Neural progenitor cell (in vitro differentiated cells): ENCODE data around the gene SEMA4A. TPM values are rescaled to one million over a fixed set of nuclear protein-coding genes. Genes with fewer than 3 reads are reported as not detected.
A peak's percentile ranks its signal among the peaks of the same experiment; 100 is the strongest.
"Not testable (repeated sequence)": the region's sequence is repeated elsewhere in the genome, so short reads cannot be mapped to it uniquely, and the experiment has no call there.

Experiments
- DNase-seq: peaks from one replicate; pipeline ENCODE4 v3.0.0-alpha.2; 2016; ENCODE audit warnings: low spot score
- H2AFZ ChIP-seq: fragments of 200-600 bp; sonication (generic); replicated peaks from 2 replicates; pipeline ENCODE4 v1.6.1; 2016; ENCODE audit warnings: antibody characterized with exemption
- H3F3A ChIP-seq: fragments of 200-600 bp; sonication (generic); 2 replicates; pipeline ENCODE4 v1.6.1; 2016; ENCODE audit warnings: antibody characterized with exemption, low read depth
- H3K27ac ChIP-seq: fragments of 200-600 bp; sonication (generic); 2 replicates; pipeline ENCODE4 v1.5.1; 2016; ENCODE audit warnings: mild to moderate bottlenecking
- H3K27me3 ChIP-seq: fragments of 200-600 bp; sonication (generic); 2 replicates; pipeline ENCODE4 v1.6.1; 2016; ENCODE audit warnings: mild to moderate bottlenecking, moderate library complexity
- H3K36me3 ChIP-seq: fragments of 200-600 bp; sonication (generic); 2 replicates; pipeline ENCODE4 v1.5.1; 2016
- H3K4me1 ChIP-seq: fragments of 200-600 bp; sonication (generic); 2 replicates; pipeline ENCODE4 v1.6.1; 2016; ENCODE audit warnings: mixed run types
- H3K4me2 ChIP-seq: fragments of 200-600 bp; sonication (generic); 2 replicates; pipeline ENCODE4 v1.6.1; 2016
- H3K4me3 ChIP-seq: fragments of 200-600 bp; sonication (generic); 2 replicates; pipeline ENCODE4 v1.5.1; 2016
- H3K79me2 ChIP-seq: fragments of 200-600 bp; sonication (generic); 2 replicates; pipeline ENCODE4 v1.6.1; 2016; ENCODE audit warnings: low read depth
- H3K9ac ChIP-seq: fragments of 200-600 bp; sonication (generic); 2 replicates; pipeline ENCODE4 v1.6.1; 2016
- H3K9me3 ChIP-seq: fragments of 200-600 bp; sonication (generic); 2 replicates; pipeline ENCODE4 v1.5.1; 2016; ENCODE audit warnings: low read depth
- H4K20me1 ChIP-seq: fragments of 200-600 bp; sonication (generic); 2 replicates; pipeline ENCODE4 v1.6.1; 2016; ENCODE audit warnings: low read depth
- H3K27ac Mint-ChIP-seq: 3 replicates; pipeline ENCODE4 v1.8.0; 2021; ENCODE audit warnings: mixed read lengths
- H3K27me3 Mint-ChIP-seq: 2 replicates; pipeline ENCODE4 v1.8.0; 2022; ENCODE audit warnings: low read depth, mild to moderate bottlenecking, inconsistent platforms, moderate library complexity, mixed read lengths; ENCODE audit not compliant: insufficient read depth
- H3K36me3 Mint-ChIP-seq: 3 replicates; pipeline ENCODE4 v1.8.0; 2021; ENCODE audit warnings: mixed read lengths
- H3K4me1 Mint-ChIP-seq: 3 replicates; pipeline ENCODE4 v1.8.0; 2021; ENCODE audit warnings: mixed read lengths
- H3K4me3 Mint-ChIP-seq: 3 replicates; pipeline ENCODE4 v1.8.0; 2021; ENCODE audit warnings: mild to moderate bottlenecking, moderate library complexity, mixed read lengths
- H3K9me3 Mint-ChIP-seq: 3 replicates; pipeline ENCODE4 v1.8.0; 2020; ENCODE audit warnings: mixed read lengths
- EZH2 ChIP-seq: fragments of 200-600 bp; sonication (generic); IDR thresholded peaks from 2 replicates; pipeline ENCODE4 v1.6.1; 2017; ENCODE audit warnings: antibody characterized with exemption, mild to moderate bottlenecking, moderate library complexity
- EZH2phosphoT487 ChIP-seq: fragments of 200-600 bp; sonication (generic); IDR thresholded peaks from 2 replicates; pipeline ENCODE4 v1.6.1; 2017; ENCODE audit warnings: antibody characterized with exemption
- total RNA-seq: library from RNA; depleted of rRNA; stranded (reverse); fragments of >200 nt; gene quantifications from 2 replicates; pipeline ENCODE4 v1.2.3, GENCODE V29; 2015; ENCODE audit warnings: low replicate concordance
- TF ChIP-seq, protein P1 (sequence below): fragments of 200-600 bp; sonication (generic); IDR thresholded peaks from 2 replicates; pipeline ENCODE4 v1.5.1; 2017; ENCODE audit warnings: antibody characterized with exemption, mild to moderate bottlenecking

The SEMA4A gene
- total RNA-seq, 1 donor from 2014 or later: 0.69 TPM

DNA sequence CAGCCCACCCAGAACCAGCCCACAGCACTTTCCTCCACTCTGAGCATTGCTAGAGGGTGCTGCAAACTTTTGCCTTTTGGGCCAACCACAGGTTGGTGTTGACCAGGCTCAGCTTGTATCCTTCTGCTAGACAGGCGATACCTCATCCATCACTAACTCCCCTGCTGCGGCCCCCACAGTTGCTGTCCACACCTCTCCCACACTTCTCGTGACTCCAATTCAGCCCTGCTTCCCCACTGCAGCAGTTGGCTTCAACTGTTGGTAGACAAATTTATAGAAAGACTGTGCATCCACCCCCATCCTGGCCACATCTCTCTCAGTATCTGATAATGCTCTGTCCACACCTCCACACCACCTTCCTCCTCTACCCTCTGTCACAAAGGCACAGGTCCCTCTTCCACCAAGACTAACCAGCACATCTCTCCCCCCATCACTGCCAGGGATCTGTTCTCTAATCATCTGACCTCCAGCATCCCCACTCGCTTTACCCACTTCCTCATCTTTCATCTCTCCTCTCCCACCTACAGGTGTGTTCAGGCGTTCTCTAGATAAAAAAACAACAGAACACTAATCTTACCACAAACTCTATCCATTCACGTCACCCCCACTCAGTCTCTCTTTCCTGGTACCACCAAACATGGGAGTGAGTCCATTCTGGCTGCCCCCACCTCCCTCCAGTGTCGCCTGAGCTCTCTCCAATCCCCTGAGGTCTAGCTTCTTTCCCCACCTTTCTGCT, 24.7 kb downstream of the SEMA4A start:
- Mint-ChIP-seq H3K4me3 (peak overlapping the region; percentile 24), H3K9me3 (no peaks in the 10 kb centered on the region), H3K27me3 (peaks cover 12% of the 10 kb centered on the region), H3K4me1 (peaks cover 34% of the 10 kb centered on the region), H3K36me3 (no peaks in the 10 kb centered on the region), H3K27ac (peak overlapping the region; percentile 5)
- Histone ChIP-seq H3K4me3 (no peak overlapping the region), H3K4me2 (no peak overlapping the region), H3K9me3 (no peaks in the 10 kb centered on the region), H3K27ac (no peak overlapping the region), H3F3A (peaks cover 23% of the 10 kb centered on the region), H3K36me3 (no peaks in the 10 kb centered on the region), H3K4me1 (peaks cover 21% of the 10 kb centered on the region), H4K20me1 (no peaks in the 10 kb centered on the region), H3K79me2 (no peaks in the 10 kb centered on the region), H3K9ac (no peak overlapping the region), H3K27me3 (peaks cover 25% of the 10 kb centered on the region), H2AFZ (no peak overlapping the region)
- no peak for DNase-seq
- no peak for TF ChIP-seq EZH2
- TF ChIP-seq EZH2phosphoT487: no peak
- TF ChIP-seq, protein P1, sequence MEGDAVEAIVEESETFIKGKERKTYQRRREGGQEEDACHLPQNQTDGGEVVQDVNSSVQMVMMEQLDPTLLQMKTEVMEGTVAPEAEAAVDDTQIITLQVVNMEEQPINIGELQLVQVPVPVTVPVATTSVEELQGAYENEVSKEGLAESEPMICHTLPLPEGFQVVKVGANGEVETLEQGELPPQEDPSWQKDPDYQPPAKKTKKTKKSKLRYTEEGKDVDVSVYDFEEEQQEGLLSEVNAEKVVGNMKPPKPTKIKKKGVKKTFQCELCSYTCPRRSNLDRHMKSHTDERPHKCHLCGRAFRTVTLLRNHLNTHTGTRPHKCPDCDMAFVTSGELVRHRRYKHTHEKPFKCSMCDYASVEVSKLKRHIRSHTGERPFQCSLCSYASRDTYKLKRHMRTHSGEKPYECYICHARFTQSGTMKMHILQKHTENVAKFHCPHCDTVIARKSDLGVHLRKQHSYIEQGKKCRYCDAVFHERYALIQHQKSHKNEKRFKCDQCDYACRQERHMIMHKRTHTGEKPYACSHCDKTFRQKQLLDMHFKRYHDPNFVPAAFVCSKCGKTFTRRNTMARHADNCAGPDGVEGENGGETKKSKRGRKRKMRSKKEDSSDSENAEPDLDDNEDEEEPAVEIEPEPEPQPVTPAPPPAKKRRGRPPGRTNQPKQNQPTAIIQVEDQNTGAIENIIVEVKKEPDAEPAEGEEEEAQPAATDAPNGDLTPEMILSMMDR: no peak

DNA sequence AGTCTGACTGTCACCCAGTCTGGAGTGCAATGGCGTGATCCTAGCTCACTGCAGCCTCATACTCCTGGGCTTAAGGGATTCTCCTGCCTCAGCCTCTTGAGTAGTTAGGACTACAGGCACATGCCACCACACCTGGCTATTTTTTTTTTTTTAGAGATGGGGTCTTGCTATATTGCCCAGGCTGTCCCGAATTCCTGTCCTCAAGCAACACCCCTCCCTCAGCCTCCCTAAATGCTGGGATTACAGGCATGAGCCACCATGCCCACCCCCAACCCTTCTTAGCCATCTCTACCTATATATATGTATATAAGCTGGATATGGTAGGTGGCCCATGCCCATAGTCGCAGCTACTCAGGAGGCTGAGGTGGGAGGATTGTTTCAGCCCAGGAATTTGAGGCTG, 27.1 kb downstream of the SEMA4A start:
- Histone ChIP-seq H3K27me3 (peaks cover 25% of the 10 kb centered on the region), H4K20me1 (no peaks in the 10 kb centered on the region), H3F3A (peaks cover 23% of the 10 kb centered on the region), H3K4me2 (no peak overlapping the region), H3K4me1 (peaks cover 21% of the 10 kb centered on the region), H3K79me2 (no peaks in the 10 kb centered on the region), H3K36me3 (no peaks in the 10 kb centered on the region), H3K9ac (no peak overlapping the region), H2AFZ (no peak overlapping the region), H3K9me3 (no peaks in the 10 kb centered on the region), H3K27ac (no peak overlapping the region), H3K4me3 (no peak overlapping the region)
- DNase-seq: no peak
- Mint-ChIP-seq H3K9me3 (no peaks in the 10 kb centered on the region), H3K36me3 (no peaks in the 10 kb centered on the region), H3K4me1 (peaks cover 34% of the 10 kb centered on the region), H3K27ac (no peak overlapping the region), H3K27me3 (peaks cover 11% of the 10 kb centered on the region), H3K4me3 (no peak overlapping the region)
- TF ChIP-seq EZH2 (no peak), EZH2phosphoT487 (no peak)
- TF ChIP-seq, protein P1: no peak

DNA sequence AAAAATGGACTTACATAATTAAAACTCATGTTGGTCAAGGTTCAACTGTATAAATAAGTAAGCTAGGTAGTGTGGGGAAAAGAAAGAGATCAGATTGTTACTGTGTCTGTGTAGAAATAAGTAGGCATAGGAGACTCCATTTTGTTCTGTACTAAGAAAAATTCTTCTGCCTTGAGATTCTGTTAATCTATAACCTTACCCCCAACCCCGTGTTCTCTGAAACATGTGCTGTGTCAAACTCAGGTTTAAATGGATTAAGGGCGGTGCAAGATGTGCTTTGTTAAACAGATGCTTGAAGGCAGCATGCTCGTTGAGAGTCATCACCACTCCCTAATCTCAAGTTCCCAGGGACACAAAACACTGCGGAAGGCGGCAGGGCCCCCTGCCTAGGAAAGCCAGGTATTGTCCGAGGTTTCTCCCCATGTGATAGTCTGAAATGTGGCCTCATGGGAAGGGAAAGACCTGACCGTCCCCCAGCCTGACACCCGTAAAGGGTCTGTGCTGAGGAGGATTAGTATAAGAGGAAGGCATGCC, 28.1 kb downstream of the SEMA4A start:
- Mint-ChIP-seq H3K27ac (peak overlapping the region; percentile 3), H3K27me3 (peaks cover 10% of the 10 kb centered on the region), H3K4me1 (peaks cover 34% of the 10 kb centered on the region), H3K4me3 (peak overlapping the region; percentile 35)
- peaks cover 21% of the 10 kb centered on the region for H3K4me1 ChIP-seq
- H3K9me3 ChIP-seq, H3K27ac ChIP-seq, H3K36me3 Mint-ChIP-seq, H3K9ac ChIP-seq, H3K9me3 Mint-ChIP-seq, H3K36me3 ChIP-seq, H4K20me1 ChIP-seq, H2AFZ ChIP-seq, H3K79me2 ChIP-seq: not testable (repeated sequence)
- H3K4me3 ChIP-seq: peak overlapping the region; percentile 10
- peaks cover 23% of the 10 kb centered on the region for H3F3A ChIP-seq
- H3K27me3 ChIP-seq: peaks cover 25% of the 10 kb centered on the region
- peak overlapping the region; percentile 70 for H3K4me2 ChIP-seq
- DNase-seq: peak; percentile 57

DNA sequence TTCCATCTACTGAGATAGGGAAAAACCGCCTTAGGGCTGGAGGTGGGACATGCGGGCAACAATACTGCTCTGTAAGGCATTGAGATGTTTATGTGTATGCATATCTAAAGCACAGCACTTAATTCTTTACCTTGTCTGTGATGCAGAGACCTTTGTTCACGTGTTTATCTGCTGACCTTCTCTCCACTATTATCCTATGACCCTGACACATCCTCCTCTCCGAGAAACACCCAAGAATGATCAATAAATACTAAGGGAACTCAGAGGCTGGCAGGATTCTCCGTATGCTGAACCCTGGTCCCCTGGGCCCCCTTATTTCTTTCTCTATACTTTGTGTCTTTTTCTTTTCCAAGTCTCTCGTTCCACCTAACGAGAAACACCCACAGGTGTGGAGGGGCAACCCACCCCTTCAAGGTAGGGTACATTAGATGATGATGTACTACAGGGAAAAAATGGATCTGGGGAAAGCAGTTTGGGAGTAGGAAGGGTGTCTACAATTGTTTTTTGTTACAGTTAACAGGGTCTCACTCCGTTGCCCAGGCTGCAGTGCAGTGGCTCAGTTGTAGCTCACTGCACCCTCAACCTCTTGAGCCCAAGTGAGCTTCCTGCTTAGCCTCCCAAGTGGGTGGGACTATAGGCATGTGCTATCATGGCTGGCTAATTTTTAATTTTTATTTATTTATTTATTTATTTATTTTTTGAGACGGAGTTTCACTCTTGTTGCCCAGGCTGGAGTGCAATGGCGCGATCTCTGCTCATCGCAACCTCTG, 28.8 kb downstream of the SEMA4A start:
- peak overlapping the region; percentile 70 for H3K4me2 ChIP-seq
- H3K4me1 ChIP-seq: peaks cover 19% of the 10 kb centered on the region
- H2AFZ ChIP-seq, H3K9me3 ChIP-seq, H3K36me3 ChIP-seq, H3K27ac ChIP-seq, H3K9me3 Mint-ChIP-seq, H4K20me1 ChIP-seq, DNase-seq, H3K79me2 ChIP-seq, H3K36me3 Mint-ChIP-seq, H3K4me3 ChIP-seq, H3K9ac ChIP-seq: not testable (repeated sequence)
- Mint-ChIP-seq H3K4me1 (peaks cover 32% of the 10 kb centered on the region), H3K27me3 (peaks cover 11% of the 10 kb centered on the region), H3K27ac (peak overlapping the region; percentile 3), H3K4me3 (peak overlapping the region; percentile 13)
- peaks cover 23% of the 10 kb centered on the region for H3F3A ChIP-seq
- peaks cover 25% of the 10 kb centered on the region for H3K27me3 ChIP-seq

DNA sequence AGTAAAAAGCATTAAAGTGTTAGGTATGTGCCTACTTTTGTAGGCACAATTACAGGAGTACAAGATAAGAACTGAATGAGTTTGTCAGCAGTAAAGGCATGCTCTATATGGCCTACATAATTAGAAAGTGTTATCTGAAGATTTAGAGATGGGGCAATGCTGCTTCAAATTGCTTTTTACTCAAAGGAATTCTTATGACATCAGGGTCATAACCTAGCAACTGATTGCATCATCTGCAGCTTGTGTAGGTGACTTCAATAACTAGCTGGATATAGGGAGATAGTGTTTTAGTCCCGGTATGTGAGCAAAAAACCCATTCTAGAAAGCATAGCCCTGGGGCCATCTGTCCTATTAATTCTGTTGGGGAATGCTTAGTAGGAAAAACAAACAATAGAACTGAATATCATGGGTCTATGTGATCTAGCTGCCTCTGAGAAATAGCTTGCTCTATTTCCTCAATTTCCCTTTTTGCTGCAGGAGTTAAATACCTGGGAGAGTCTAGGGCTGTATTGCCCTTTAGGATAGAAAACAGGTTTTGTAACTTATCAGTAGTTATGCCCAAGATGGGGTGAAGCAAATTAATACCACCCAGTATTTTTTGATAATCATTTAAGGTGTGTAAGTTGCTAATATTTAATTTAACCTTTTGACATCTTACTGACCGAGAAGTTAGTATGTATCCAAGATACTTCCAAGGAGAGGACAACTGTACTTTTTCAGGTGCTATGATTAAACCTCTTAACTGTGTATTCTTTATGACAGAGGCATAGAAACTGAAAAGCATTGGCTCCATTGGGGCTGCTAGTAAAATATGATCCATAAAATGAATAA, 33.2 kb downstream of the SEMA4A start:
- H3K4me3 ChIP-seq, H3K4me2 ChIP-seq, H2AFZ ChIP-seq, H3K4me1 Mint-ChIP-seq, H3K9me3 ChIP-seq, H3K27me3 ChIP-seq, H3K27ac Mint-ChIP-seq, H3K4me3 Mint-ChIP-seq, H3K79me2 ChIP-seq, H4K20me1 ChIP-seq, H3K27me3 Mint-ChIP-seq, H3K9ac ChIP-seq, H3K27ac ChIP-seq, H3K36me3 ChIP-seq, H3K4me1 ChIP-seq, DNase-seq, H3K36me3 Mint-ChIP-seq, H3F3A ChIP-seq: not testable (repeated sequence)
- H3K9me3 Mint-ChIP-seq: peaks cover 11% of the 10 kb centered on the region

DNA sequence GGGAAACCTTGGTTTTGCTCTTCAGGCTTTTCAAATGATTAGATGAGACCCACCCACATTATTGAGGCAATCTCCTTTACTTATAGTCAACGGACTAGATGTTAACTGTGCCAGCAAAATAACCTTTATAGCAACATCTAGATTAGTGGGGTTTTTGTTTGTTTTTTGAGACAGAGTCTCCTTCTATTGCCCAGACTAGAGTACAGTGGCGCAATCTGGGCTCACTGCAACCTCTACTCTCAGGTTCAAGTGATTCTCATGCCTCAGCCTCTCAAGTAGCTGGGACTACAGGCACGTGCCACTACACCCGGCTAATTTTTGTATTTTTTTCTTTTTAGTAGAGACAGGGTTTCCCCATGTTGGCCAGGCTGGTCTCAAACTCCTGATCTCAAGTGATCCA, 36.9 kb downstream of the SEMA4A start:
- H4K20me1 ChIP-seq, H3K4me3 ChIP-seq, H3K27ac ChIP-seq, H3K9ac ChIP-seq, DNase-seq, H3K4me3 Mint-ChIP-seq, H3K27me3 Mint-ChIP-seq, H3K36me3 ChIP-seq, H3K27ac Mint-ChIP-seq, H3K27me3 ChIP-seq, H3K4me2 ChIP-seq, H3F3A ChIP-seq, H3K4me1 ChIP-seq, H2AFZ ChIP-seq, H3K9me3 ChIP-seq, H3K36me3 Mint-ChIP-seq: not testable (repeated sequence)
- Mint-ChIP-seq H3K4me1 (peaks cover 15% of the 10 kb centered on the region), H3K9me3 (peaks cover 11% of the 10 kb centered on the region)
- H3K79me2 ChIP-seq: peaks cover 11% of the 10 kb centered on the region
